BLaER1 treated with 17β-estradiol and CSF1 and Interleukin-3, amounts not matched to agents 10 nM and 100 nM (cell line): ENCODE results near the gene EYA4.
A peak's percentile ranks its signal among the peaks of the same experiment; 100 is the strongest.

Source experiments
- H3K27ac ChIP-seq, 11 experiments: shearing (Covaris generic); formaldehyde crosslinking; 2 replicates each; pipeline ENCODE4 v1.8.1; 2022
- H3K27me3 ChIP-seq, 11 experiments: shearing (Covaris generic); formaldehyde crosslinking; 2 replicates each; pipeline ENCODE4 v1.8.1; 2022
- H3K36me3 ChIP-seq, 11 experiments: shearing (Covaris generic); formaldehyde crosslinking; 2 replicates each; pipeline ENCODE4 v1.8.1; 2022
- H3K4me1 ChIP-seq, 10 experiments: shearing (Covaris generic); formaldehyde crosslinking; 2 replicates each; pipeline ENCODE4 v1.8.1; 2022
- H3K4me2 ChIP-seq, 11 experiments: shearing (Covaris generic); formaldehyde crosslinking; 2 replicates each; pipeline ENCODE4 v1.8.1; 2022
- H3K4me3 ChIP-seq, 10 experiments: shearing (Covaris generic); formaldehyde crosslinking; 2 replicates each; pipeline ENCODE4 v1.8.1; 2022
- H3K9ac ChIP-seq, 11 experiments: shearing (Covaris generic); formaldehyde crosslinking; 2 replicates each; pipeline ENCODE4 v1.8.1; 2022
- H3K9me3 ChIP-seq, 11 experiments: shearing (Covaris generic); formaldehyde crosslinking; replicated peaks in 1 of 11; 2 replicates each; pipeline ENCODE4 v1.8.1; 2022
- H4K20me1 ChIP-seq, 11 experiments: shearing (Covaris generic); formaldehyde crosslinking; 2 replicates each; pipeline ENCODE4 v1.8.1; 2022
- Cebpa-rat ChIP-seq, 11 experiments: shearing (Covaris generic); IDR thresholded peaks; 2 replicates each; pipeline ENCODE4 v1.8.1; 2022

EYA4 gene

GRCh38 chr6:133495205-133495903 lies 254.2 kb downstream of the EYA4 start:
- H3K27me3 ChIP-seq, result no peaks in the 10 kb centered on the region
- no peak overlapping the region for H3K27ac ChIP-seq
- no peak for TF ChIP-seq Cebpa-rat (IDR thresholded peaks at IDR 0.05)

GRCh38 chr6:133499662-133500061 lies 258.5 kb downstream of the EYA4 start:
- Histone ChIP-seq H3K9ac (no peak overlapping the region), H3K4me2 (no peak overlapping the region), H3K27me3 (no peaks in the 10 kb centered on the region), H3K27ac (no peak overlapping the region), H3K36me3 (peaks cover 0 to 26% (median 10%) of the 10 kb centered on the region in 11 experiments; a peak in 6 of 22 replicates), H4K20me1 (no peaks in the 10 kb centered on the region), H3K4me1 (peaks cover 0 to 28% (median 10%) of the 10 kb centered on the region in 10 experiments; a peak in 9 of 20 replicates), H3K9me3 (no peaks in the 10 kb centered on the region; a peak in 1 of 22 replicates), H3K4me3 (no peak overlapping the region)
- no peak for TF ChIP-seq Cebpa-rat (IDR thresholded peaks at IDR 0.05)

More at GRCh38 chr6:133495205-133495903, 254.2 kb downstream of the EYA4 start:
- Histone ChIP-seq H3K4me2 (no peak overlapping the region), H3K4me1 (no peaks in the 10 kb centered on the region), H3K4me3 (no peak overlapping the region), H3K9ac (no peak overlapping the region), H3K9me3 (peaks cover 0 to 17% (median 6%) of the 10 kb centered on the region in 11 experiments; a peak in 10 of 22 replicates), H4K20me1 (no peaks in the 10 kb centered on the region), H3K36me3 (peaks cover 0 to 36% (median 8%) of the 10 kb centered on the region in 11 experiments; a peak in 6 of 22 replicates)

DNA sequence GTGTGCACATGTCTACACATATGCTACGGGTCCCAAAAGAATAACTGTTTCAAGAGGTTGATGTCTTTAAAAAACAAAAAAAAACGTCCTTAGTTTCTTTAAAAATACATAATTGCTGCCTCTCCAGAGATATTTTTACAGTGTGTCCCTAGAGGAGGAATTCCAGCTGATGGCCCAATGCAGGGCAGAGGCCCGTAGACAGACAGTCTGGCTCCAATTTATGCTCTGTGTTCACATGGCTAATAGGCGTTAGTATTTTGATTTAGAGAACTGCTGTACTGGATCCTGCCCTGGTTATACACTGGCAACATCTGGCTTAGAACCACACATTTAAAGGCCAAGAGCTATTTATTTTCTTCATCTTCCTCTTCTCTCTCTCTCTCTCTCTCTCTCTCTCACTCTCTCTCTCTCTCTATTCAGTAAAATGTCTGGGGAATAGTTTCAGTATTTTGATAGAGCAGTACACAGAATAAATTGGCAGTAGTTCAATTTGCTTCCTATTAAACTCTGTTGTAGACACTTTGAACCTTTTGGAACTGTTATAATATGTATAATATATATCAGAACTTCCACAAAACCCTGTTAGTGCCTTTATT lies 260.6 kb downstream of the EYA4 start:
- Histone ChIP-seq H3K36me3 (peaks cover 0 to 37% (median 10%) of the 10 kb centered on the region in 11 experiments; a peak in 5 of 22 replicates), H4K20me1 (no peaks in the 10 kb centered on the region), H3K4me3 (no peak overlapping the region), H3K4me2 (peak overlapping the region in 4 of 11 experiments; percentile 1 to 28 (median 14); a peak in 3 of 22 replicates), H3K27me3 (no peaks in the 10 kb centered on the region), H3K27ac (no peak overlapping the region), H3K9ac (no peak overlapping the region), H3K9me3 (no peaks in the 10 kb centered on the region; a peak in 1 of 22 replicates), H3K4me1 (peaks cover 0 to 28% (median 10%) of the 10 kb centered on the region in 10 experiments; a peak in 9 of 20 replicates)
- no peak for TF ChIP-seq Cebpa-rat (IDR thresholded peaks at IDR 0.05)

- H4K20me1 ChIP-seq, result no peaks in the 10 kb centered on the region
- no peaks in the 10 kb centered on the region; a peak in 2 of 22 replicates for H3K9me3 ChIP-seq
- no peaks in the 10 kb centered on the region for H3K27me3 ChIP-seq
- H3K27ac ChIP-seq, result no peak overlapping the region
- H3K4me3 ChIP-seq, result no peak overlapping the region
- H3K4me1 ChIP-seq, result peaks cover 0 to 28% (median 10%) of the 10 kb centered on the region in 10 experiments; a peak in 9 of 20 replicates
- H3K36me3 ChIP-seq, result peaks cover 0 to 44% (median 10%) of the 10 kb centered on the region in 11 experiments; a peak in 6 of 22 replicates
- H3K9ac ChIP-seq, result no peak overlapping the region
- no peak for TF ChIP-seq Cebpa-rat (IDR thresholded peaks at IDR 0.05)
- peak overlapping the region in 5 of 11 experiments; percentile 0 to 49 (median 8); a peak in 5 of 22 replicates for H3K4me2 ChIP-seq
These were observed 261.5 kb downstream of the EYA4 start for GRCh38 chr6:133502441-133503335.

GRCh38 chr6:133503336-133503729 lies 262.2 kb downstream of the EYA4 start:
- no peak for TF ChIP-seq Cebpa-rat (IDR thresholded peaks at IDR 0.05)
- Histone ChIP-seq H3K4me1 (peaks cover 0 to 28% (median 10%) of the 10 kb centered on the region in 10 experiments; a peak in 9 of 20 replicates), H3K9me3 (no peaks in the 10 kb centered on the region; a peak in 2 of 22 replicates), H3K27ac (no peak overlapping the region; a peak in 1 of 22 replicates), H3K27me3 (no peaks in the 10 kb centered on the region), H4K20me1 (no peaks in the 10 kb centered on the region), H3K9ac (no peak overlapping the region), H3K36me3 (peaks cover 0 to 44% (median 10%) of the 10 kb centered on the region in 11 experiments; a peak in 6 of 22 replicates), H3K4me2 (peak overlapping the region in 5 of 11 experiments; percentile 0 to 49 (median 38); a peak in 6 of 22 replicates), H3K4me3 (no peak overlapping the region)

GRCh38 chr6:133504158-133504557 lies 263.0 kb downstream of the EYA4 start:
- Histone ChIP-seq H3K4me3 (no peak overlapping the region), H3K4me2 (peak overlapping the region in 2 of 11 experiments; percentile 40 to 49; a peak in 3 of 22 replicates), H3K9me3 (no peaks in the 10 kb centered on the region; a peak in 2 of 22 replicates), H3K36me3 (peaks cover 0 to 38% (median 10%) of the 10 kb centered on the region in 11 experiments; a peak in 6 of 22 replicates), H3K4me1 (peaks cover 0 to 30% (median 11%) of the 10 kb centered on the region in 10 experiments; a peak in 9 of 20 replicates), H4K20me1 (no peaks in the 10 kb centered on the region), H3K9ac (no peak overlapping the region), H3K27ac (peak overlapping the region in 1 of 11 experiments; percentile 1; a peak in 1 of 22 replicates), H3K27me3 (no peaks in the 10 kb centered on the region)
- TF ChIP-seq Cebpa-rat (IDR thresholded peaks at IDR 0.05), result no peak

DNA sequence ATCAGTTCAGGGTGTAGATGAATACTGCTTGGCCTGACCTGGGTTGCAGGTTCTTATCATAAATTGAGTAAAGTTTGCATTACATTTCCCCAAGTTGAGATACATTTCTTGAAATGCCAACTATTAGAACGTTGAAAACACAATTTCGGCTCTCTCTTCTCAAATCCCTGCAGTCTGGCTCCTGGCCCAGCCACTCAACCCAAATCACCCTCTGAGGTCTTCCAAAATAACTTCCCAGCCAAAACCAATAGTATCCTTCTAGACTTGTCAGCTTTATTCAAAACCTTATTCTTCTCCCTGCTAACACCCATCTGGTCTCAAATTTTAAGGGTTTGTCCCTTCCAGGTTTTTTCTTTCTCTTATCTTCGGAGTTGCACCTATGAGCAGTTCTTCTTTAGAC lies 263.6 kb downstream of the EYA4 start:
- Histone ChIP-seq H3K9me3 (no peaks in the 10 kb centered on the region; a peak in 2 of 22 replicates), H3K36me3 (peaks cover 0 to 35% (median 9%) of the 10 kb centered on the region in 11 experiments; a peak in 6 of 22 replicates), H3K4me3 (no peak overlapping the region), H3K9ac (no peak overlapping the region), H3K4me2 (no peak overlapping the region), H3K4me1 (peaks cover 0 to 36% (median 13%) of the 10 kb centered on the region in 10 experiments; a peak in 9 of 20 replicates), H3K27me3 (no peaks in the 10 kb centered on the region), H4K20me1 (no peaks in the 10 kb centered on the region), H3K27ac (no peak overlapping the region)
- no peak for TF ChIP-seq Cebpa-rat (IDR thresholded peaks at IDR 0.05)

DNA sequence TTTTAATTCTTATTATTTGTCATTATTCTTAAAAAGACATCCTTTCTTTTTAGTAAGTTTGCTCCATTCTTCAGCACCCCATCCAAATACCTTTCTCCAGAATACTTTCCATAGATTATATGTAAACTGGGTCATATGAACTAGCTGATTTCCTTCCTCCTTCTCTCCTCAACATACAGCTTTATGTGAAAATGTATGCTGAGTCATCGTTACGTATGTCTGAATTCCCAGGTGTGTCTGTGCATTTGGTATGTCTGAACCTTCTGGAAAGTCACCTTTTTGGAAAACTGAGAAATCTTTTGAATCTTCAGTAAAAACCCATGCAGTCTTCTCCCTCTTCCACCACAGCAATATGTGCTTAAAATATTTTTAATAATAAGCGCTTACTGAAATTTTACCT lies 264.5 kb downstream of the EYA4 start:
- Histone ChIP-seq H3K27me3 (no peaks in the 10 kb centered on the region), H3K27ac (no peak overlapping the region), H3K4me3 (no peak overlapping the region), H3K36me3 (peaks cover 0 to 26% (median 7%) of the 10 kb centered on the region in 11 experiments; a peak in 6 of 22 replicates), H3K4me1 (peaks cover 0 to 38% (median 13%) of the 10 kb centered on the region in 10 experiments; a peak in 9 of 20 replicates), H3K9me3 (no peaks in the 10 kb centered on the region; a peak in 1 of 22 replicates), H3K9ac (no peak overlapping the region), H4K20me1 (no peaks in the 10 kb centered on the region), H3K4me2 (no peak overlapping the region)
- TF ChIP-seq Cebpa-rat (IDR thresholded peaks at IDR 0.05), result no peak
